Measurements from ENCODE around the gene XPOT.

GRCh38 chr12:64451687-64452558 lies 47.7 kb downstream of the XPOT start, which contains the start of gene TBK1:
- no peak for TF ChIP-seq EZH2 (IDR thresholded peaks at IDR 0.05; ENCODE audit: insufficient read depth, poor library complexity, severe bottlenecking)
- TF ChIP-seq EZH2phosphoT487 (IDR thresholded peaks at IDR 0.05; ENCODE audit: insufficient read depth, low read depth) = no peak
